Activated CD4-positive, alpha-beta T cell treated with anti-CD3 and anti-CD28 coated beads for 24 hours (primary cell): ENCODE results near the gene ADNP2.

Source experiments
- DNase-seq, 2 donors: peaks; one replicate each; pipeline ENCODE4 v3.0.0-alpha.2; 2020; ENCODE audit warnings: low read depth in 2 of 2

The ADNP2 gene

GRCh38 chr18:80188643-80189530, 79.8 kb downstream of the ADNP2 start:
- no peak for DNase-seq

GRCh38 chr18:80189531-80189865, 80.4 kb downstream of the ADNP2 start:
- no peak for DNase-seq
